ENCODE results near the gene SLC16A5.

The SLC16A5 gene

DNA sequence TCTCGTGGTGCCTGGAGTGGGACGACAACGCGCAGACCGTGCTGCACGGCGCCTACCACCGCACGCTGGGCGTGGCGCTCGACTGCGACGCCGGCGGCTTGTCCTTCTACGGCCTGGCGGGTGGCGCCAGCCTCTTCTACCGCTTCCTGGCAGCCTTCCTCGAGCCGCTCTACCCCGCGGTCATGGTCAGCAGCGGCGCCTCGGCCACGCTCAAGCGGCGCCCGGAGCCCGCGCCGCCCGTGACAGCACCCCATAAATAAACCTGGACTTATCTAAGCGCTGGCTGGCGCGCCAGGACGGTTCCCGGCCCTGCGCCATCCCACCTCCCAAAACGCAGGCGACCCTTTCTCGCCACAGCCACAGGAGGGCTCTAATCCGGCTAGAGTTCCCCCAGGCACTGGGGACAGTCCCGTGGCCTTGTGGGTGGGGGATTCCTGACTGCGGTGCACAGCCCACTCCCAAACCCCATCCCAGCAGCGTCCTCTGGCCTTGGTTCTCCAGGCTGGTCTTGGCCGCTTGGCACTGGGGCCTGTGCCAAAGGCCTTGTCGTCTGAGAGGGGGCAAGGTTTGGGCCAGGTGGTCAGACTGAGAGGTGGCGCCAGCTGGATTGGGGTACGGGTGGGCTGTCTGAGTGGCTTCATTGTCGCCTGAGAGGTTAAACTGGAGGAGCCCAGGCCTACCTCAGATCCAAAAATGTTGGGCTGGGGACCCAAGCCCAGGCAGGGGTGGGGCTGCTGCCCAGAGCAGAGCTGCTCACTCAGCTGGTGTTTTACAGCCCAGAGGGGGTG, 10.1 kb upstream of the SLC16A5 start:
- FAIRE-seq (peak; percentile 77), DNase-seq (ENCODE audit: insufficient read length) (peak; percentile 68)
- TF ChIP-seq POLR2AphosphoS5 (IDR thresholded peaks at IDR 0.05; ENCODE audit: low read depth, low read length) (no peak), POLR2A (IDR thresholded peaks at IDR 0.05; ENCODE audit: low read depth, low read length) (peak; percentile 28; the same call in 1 of the 2 replicates), TAF1 (IDR thresholded peaks at IDR 0.05; ENCODE audit: borderline replicate concordance, low read depth, low read length) (no peak)

DNA sequence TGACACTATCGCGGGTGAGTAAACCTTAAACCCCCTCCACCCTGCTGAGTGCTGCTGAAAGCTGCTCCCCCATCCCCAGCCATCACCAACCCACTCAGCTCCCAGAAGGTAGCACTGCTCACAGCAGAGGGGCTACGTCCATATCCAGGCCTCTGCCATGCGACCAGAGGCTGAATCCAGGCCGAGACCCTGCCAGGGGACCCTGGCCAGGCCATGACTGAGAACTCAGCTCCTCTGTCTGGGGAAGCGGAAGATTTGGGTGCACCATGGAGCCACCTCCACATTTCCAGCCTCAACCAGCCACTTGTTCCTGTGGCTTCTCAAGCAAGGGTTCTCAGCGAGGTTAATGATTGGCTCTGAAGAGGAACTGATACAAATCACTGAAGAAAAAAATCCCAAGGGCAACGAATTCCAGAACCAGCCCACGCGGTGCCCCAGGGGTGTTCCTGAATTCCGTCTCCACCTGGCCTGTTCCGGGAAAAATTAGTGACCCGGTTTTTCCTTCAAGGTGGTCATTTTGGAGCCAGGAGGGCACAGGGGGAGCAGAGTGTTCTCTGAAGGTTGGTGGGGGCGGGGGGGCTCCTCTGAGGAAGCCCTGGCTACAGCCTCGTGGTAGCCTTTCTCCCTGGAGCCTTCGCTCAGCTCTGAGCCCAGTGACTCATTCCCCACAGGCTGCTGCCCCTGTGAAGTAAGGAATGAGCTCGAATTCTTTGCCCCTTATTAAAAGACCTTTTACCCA, 9.3 kb upstream of the SLC16A5 start:
- FAIRE-seq (no peak), DNase-seq (ENCODE audit: insufficient read length) (peak; percentile 23)
- TF ChIP-seq TAF1 (IDR thresholded peaks at IDR 0.05; ENCODE audit: borderline replicate concordance, low read depth, low read length) = no peak
- no peak for TF ChIP-seq POLR2A (IDR thresholded peaks at IDR 0.05; ENCODE audit: low read depth, low read length)
- no peak for TF ChIP-seq POLR2AphosphoS5 (IDR thresholded peaks at IDR 0.05; ENCODE audit: low read depth, low read length)

DNA sequence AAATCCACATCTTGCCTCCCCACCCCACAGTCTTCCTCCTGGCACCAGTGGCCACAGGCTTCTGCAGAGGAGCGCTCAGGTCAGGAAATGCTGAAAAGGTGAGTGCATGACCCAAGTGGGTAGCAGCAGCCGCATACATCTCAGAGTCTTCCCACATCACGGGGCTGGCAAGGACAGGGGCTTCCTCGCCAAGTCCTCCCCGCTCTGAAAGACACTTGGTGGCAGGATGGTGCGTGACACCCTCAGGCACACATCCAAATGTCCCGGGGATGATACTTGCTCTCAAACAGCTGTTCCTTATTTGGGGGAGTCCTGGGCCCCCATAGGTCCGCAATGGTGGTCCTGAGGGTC, 8.8 kb upstream of the SLC16A5 start:
- FAIRE-seq (no peak), DNase-seq (ENCODE audit: insufficient read length) (no peak)
- no peak for TF ChIP-seq TAF1 (IDR thresholded peaks at IDR 0.05; ENCODE audit: borderline replicate concordance, low read depth, low read length)
- TF ChIP-seq POLR2A (IDR thresholded peaks at IDR 0.05; ENCODE audit: low read depth, low read length) = no peak
- TF ChIP-seq POLR2AphosphoS5 (IDR thresholded peaks at IDR 0.05; ENCODE audit: low read depth, low read length) = no peak

DNA sequence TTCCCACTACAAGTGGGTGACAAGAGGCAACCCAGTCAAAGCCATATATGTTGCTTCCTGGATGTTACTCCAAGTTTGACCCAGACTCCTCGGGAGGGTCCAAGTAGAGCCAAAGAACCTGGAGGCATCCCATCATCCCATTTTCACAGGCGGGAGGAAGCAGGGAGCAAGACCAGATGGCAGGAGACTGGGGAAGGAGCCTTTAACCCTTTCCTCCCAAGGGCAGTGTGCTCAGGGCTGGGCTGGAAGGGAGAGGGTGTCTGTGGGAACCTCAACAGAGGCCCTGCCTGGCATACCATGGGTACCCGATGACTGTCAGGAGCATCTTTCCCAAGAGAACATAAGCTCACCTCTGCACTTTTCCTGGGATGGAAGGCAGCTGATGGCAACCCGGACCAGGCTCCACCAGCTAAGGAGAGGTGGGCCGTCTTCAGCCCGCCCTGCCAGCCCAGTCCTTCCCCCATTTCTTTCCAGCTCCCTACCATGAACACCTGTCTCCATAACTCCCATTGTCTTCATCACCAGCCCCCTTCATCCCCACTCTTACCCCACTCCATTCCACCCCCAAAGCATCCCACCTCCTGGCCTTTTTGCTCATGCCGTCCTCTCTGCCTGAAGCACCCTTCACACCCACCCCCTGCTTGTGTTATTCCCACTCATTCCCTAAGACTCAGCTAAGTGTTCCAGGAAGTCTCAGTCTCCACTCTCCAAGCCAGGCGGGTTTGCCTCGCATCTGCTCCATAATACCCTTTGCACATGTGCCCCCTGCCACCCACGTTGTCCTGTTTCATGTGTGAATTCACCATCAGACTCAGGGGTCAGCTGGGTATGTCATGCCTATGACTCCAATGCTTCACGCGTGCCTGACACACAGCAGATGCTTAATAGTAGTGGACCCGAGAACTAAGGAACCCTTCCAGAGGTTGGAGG, 5.9 kb upstream of the SLC16A5 start:
- TF ChIP-seq POLR2A (IDR thresholded peaks at IDR 0.05; ENCODE audit: low read depth, low read length) = no peak
- no peak for TF ChIP-seq POLR2AphosphoS5 (IDR thresholded peaks at IDR 0.05; ENCODE audit: low read depth, low read length)
- no peak for TF ChIP-seq TAF1 (IDR thresholded peaks at IDR 0.05; ENCODE audit: borderline replicate concordance, low read depth, low read length)
- DNase-seq (ENCODE audit: insufficient read length) (no peak), FAIRE-seq (no peak)

DNA sequence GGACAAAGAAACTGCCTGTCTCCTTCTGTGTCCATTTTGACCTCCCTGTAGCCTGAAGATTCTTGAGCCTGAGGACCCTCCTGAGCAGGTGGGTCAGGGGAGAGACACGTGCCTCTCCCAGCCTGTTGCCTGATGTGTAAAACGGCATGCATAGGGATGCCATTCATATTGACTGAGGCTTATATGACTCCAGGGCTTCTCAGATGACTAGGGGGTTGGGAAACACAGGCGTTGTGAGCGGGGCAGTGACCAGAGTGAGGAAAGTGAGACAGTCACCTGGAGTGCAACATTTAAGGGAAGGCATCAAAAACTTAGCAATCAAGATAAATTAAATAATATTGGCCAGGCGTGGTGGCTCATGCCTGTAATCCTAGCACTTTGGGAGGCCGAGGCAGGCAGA, 5.1 kb upstream of the SLC16A5 start:
- TF ChIP-seq POLR2A (IDR thresholded peaks at IDR 0.05; ENCODE audit: low read depth, low read length) (no peak), POLR2AphosphoS5 (IDR thresholded peaks at IDR 0.05; ENCODE audit: low read depth, low read length) (no peak), TAF1 (IDR thresholded peaks at IDR 0.05; ENCODE audit: borderline replicate concordance, low read depth, low read length) (no peak)
- DNase-seq (ENCODE audit: insufficient read length) (no peak), FAIRE-seq (no peak)

DNA sequence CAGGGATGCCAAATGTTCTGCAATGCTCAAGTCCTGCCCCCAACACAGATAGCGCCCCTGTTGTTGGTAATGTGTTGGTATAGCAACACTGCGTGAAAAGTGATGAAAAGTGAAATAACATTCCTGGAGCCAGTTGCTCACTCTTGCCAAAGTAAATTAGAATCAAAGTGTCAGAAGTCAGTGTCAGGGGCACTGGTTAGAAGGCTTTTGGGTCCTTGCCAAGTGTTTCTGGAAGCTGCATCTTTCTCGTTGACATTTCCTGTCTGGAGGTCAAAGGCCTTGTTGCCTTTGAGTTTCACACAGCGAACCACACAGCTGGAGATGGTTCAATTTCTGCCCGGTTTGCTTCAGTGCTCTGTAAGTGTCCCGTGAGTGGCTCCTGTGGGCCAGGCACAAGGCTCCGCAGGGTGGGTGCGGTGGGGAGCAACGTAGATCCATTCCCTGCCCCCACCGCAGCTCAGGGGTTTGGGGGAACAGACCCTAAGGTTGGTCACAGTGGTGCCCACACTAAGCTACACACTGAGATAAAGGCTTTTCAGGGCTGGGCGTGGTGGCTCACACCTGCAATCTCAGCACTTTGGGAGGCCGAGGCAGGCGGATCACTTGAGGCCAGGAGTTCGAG, 3.6 kb upstream of the SLC16A5 start:
- DNase-seq (ENCODE audit: insufficient read length) = no peak
- no peak for TF ChIP-seq POLR2AphosphoS5 (IDR thresholded peaks at IDR 0.05; ENCODE audit: low read depth, low read length)
- no peak for TF ChIP-seq POLR2A (IDR thresholded peaks at IDR 0.05; ENCODE audit: low read depth, low read length)
- TF ChIP-seq TAF1 (IDR thresholded peaks at IDR 0.05; ENCODE audit: borderline replicate concordance, low read depth, low read length) = no peak
- FAIRE-seq = no peak

DNA sequence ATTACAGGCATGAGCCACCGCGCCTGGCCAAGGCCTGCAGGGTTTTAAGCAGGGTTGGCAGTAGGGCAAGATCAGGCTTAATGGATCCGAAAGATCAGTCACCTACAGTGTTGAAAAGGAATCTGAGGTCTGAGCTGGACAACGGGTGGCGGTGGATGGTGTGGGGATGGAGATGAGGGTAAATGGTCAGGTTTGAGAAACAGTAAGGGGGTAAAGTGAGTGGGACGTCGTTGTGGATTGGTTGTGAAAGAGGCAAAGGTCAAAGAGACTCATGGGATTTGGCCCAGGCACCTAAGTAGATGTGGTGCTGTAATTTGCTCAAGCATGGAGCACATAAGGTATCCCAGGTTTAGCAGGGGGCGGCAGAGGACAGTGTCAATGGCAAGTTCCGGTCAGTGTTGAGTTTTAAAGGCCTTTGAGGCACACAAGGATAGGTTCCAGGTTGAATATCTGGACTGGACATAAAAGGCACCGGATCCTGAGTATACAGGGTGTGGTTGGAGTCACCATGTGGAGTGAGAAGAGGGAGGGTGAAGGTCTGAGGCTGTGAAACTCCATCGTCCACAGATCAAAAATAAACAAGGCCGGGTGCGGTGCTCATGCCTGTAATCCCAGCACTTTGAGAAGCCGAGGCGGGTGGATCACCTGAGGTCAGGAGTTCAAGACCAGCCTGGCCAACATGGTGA, 1.1 kb upstream of the SLC16A5 start:
- TF ChIP-seq POLR2AphosphoS5 (IDR thresholded peaks at IDR 0.05; ENCODE audit: low read depth, low read length) = no peak
- TF ChIP-seq POLR2A (IDR thresholded peaks at IDR 0.05; ENCODE audit: low read depth, low read length) = no peak
- TF ChIP-seq TAF1 (IDR thresholded peaks at IDR 0.05; ENCODE audit: borderline replicate concordance, low read depth, low read length) = no peak
- FAIRE-seq (no peak), DNase-seq (ENCODE audit: insufficient read length) (no peak)

DNA sequence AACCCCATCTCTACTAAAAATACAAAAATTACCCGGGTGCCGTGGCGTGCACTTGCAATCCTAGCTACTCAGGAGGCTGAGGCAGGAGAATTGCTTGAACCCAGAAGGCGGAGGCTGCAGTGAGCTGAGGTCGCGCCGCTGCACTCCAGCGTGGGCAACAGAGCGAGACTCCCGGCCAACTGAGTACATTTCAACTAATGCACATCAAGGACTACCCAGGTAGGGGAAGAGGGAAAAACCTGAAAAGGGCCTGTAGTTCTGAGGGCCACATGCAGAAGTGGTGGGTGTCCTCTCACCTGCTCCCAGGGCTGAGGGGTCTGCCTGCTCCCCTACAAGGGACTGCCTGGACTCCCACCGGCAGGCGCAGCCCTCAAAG, 584 bp upstream of the SLC16A5 start:
- no peak for TF ChIP-seq POLR2A (IDR thresholded peaks at IDR 0.05; ENCODE audit: low read depth, low read length)
- no peak for TF ChIP-seq TAF1 (IDR thresholded peaks at IDR 0.05; ENCODE audit: borderline replicate concordance, low read depth, low read length)
- TF ChIP-seq POLR2AphosphoS5 (IDR thresholded peaks at IDR 0.05; ENCODE audit: low read depth, low read length) = no peak
- no peak for FAIRE-seq

DNA sequence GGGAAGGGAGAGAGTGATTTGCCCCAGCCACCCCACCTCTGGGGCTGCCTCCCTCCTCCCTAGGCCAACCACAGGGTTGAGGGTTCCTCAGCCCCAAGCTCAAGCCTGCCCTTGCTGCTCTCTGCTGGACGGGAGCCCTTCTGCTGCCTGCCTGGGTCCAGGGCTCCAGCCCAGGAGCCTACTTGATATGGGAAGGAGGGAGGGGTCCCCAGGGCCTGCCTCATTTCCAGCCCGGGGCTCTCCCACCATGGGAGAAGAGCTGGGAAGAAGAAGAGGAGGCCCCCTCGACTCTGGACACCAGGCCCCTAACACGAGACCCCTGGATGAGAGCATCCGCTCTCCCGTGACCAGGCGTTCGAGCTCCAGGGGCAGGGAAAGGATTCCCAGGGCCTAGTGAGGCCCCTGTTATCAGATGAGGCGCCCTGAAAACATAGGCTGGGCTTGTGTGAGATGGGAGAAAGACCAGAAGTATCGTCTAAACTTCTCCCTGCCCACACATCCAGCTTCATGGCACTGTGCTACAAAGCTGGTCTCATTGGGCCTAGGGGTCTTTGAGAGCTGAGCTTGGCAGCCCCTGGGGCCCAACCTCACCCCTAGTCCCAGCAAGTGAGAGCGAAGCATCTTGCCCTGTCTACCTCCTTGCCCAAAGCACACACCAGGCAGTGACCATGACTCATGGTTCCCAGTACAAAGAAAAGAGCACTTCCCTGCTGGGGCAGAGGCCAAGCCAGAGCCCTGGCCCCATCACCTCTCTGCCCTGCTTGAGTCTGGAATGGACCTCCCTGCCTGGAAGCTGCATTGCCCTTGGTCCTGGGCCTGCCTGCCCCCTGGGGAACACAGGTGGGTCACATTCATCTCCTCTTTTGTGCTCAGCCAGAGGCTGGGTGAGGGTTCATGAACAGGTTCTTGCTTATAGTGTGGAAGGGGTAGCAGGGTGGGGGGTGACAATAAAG, 987 bp downstream of the SLC16A5 start:
- no peak for DNase-seq (ENCODE audit: insufficient read length)
- FAIRE-seq = no peak
- TF ChIP-seq POLR2AphosphoS5 (IDR thresholded peaks at IDR 0.05; ENCODE audit: low read depth, low read length) = no peak
- no peak for TF ChIP-seq TAF1 (IDR thresholded peaks at IDR 0.05; ENCODE audit: borderline replicate concordance, low read depth, low read length)
- TF ChIP-seq POLR2A (IDR thresholded peaks at IDR 0.05; ENCODE audit: low read depth, low read length) = no peak

More for the DNA sequence above, 584 bp upstream of the SLC16A5 start:
- DNase-seq (ENCODE audit: insufficient read length) = no peak

All from GM12892 (cell line).